Fibroblast of upper back skin (primary cell): ENCODE data around the gene GAS7.

Source experiments
- DNase-seq: peaks from one replicate; pipeline ENCODE4 v3.0.0-alpha.2; 2013

Gene GAS7

GRCh38 chr17:9868552-9868951, 329.9 kb downstream of the GAS7 start:
- DNase-seq: no peak

- DNase-seq: no peak
Observed at GRCh38 chr17:9865586-9865985, 332.8 kb downstream of the GAS7 start.

GRCh38 chr17:9862949-9863348, 335.5 kb downstream of the GAS7 start:
- DNase-seq: no peak

GRCh38 chr17:9862220-9862619, 336.2 kb downstream of the GAS7 start:
- DNase-seq: no peak

- no peak for DNase-seq
Observed at GRCh38 chr17:9860851-9861250, 337.6 kb downstream of the GAS7 start.
